ENCODE results near the gene MRPL23.

Gene MRPL23

DNA sequence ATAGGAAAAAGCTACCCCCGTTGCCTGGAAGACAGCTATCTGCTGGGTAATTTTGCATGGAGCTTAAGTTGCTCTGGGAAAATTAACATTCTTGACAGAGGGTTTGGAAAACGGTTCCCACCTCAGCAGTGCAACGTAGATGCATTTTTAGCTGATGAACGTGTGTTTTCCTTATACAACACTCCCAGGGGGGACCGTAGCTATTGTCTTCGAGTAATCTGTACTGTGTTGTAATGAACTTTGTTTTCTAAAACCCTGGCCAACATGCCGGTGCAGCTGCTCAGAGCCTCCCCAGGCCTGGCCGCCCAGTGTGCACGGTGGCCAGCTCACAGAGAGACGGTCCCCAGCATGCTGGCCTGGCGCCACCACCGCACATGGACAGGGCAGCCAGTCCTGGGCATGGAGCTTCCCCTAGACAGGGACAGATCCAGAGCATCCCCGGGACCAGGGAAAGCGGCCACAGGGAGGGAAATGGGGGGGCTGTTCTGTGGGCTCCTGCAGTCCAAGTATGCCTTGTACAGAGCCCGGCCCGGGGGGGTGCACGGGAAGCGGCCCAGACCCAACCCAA is 25.5 kb upstream of the MRPL23 start:
- no peak for DNase-seq

DNA sequence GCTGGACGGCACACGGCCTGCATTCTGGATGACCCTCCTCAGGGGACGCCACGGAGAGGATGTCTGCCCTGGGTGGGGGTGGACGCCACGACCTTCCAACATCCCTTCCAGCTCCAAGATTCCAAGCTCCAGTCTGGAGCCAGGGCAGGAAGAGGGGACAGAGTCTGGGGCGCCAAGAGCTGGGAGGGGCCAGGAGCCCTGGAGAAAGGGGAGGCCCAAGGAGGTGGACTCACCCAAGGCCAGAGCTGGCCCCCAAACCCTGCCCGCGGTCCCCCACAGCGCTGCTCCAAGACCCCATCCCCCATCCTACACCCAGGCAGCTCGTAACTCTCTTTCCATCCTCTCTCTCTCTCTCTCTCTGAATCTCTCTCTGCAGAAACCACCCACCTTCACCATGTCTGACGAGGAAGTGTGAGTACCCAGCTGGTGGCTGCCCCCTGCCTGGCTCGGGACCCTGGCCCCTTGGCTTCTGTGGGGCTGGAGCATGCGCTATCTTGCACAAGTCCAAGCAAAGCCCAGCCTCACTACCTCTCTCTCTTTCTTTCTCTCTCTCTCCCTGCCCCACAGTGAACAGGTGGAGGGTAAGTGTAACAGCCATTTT is 24.6 kb upstream of the MRPL23 start:
- no peak for DNase-seq

DNA sequence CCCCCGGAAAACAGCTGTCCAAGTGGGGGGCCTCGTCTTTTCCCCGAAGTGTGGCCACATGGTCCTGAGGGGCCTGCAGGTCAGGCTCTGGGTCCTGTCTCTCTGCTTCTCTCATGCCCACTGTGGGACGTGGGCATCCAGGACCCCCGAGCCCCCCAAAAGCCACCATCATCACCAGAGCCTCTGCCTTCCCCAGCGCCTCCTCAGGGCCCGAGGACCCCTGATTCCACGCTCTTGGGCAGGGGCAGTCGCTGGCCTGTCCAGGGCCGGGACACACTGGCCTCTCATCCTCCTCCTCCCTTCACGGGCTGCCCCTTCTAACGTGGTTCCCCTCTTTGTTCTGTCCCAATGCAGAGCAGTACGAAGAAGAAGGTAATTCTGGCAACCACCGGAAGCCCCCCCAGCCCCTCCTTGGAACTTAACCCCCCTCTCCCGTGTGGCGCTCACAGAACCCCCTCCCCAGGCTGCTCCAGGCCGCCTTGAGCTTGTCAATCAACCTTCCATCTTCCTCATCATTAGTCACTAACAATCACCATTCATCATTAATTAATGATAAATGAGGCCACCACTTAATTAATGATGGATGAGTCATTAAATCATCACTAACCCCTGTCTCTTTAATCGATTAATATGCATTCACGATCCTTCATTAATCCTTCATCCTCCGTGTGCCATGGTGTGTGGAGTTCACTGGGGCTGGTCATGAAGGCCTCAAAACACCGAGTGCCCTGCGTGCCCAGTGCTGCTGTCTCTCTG is 23.8 kb upstream of the MRPL23 start:
- DNase-seq = no peak

DNA sequence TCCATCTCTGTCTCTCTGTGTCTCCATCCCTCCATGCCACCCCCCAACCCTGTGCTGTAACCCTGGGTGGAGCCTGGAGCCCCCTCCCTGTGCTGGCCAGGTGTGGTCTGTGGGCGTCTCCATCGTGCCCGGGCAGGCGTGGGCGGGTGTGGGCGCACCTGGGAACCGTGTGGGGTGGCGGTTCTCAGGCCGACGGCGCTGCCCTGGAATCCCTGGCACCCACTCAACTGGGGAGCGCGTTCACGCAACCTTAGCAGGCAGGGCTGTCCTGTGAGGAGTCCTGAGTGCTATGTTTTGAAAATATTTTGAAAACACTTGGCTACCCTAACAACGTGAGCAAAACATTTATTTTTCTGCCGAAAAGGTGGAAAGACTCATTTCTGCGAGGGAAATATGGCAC is 23.0 kb upstream of the MRPL23 start:
- no peak for DNase-seq

DNA sequence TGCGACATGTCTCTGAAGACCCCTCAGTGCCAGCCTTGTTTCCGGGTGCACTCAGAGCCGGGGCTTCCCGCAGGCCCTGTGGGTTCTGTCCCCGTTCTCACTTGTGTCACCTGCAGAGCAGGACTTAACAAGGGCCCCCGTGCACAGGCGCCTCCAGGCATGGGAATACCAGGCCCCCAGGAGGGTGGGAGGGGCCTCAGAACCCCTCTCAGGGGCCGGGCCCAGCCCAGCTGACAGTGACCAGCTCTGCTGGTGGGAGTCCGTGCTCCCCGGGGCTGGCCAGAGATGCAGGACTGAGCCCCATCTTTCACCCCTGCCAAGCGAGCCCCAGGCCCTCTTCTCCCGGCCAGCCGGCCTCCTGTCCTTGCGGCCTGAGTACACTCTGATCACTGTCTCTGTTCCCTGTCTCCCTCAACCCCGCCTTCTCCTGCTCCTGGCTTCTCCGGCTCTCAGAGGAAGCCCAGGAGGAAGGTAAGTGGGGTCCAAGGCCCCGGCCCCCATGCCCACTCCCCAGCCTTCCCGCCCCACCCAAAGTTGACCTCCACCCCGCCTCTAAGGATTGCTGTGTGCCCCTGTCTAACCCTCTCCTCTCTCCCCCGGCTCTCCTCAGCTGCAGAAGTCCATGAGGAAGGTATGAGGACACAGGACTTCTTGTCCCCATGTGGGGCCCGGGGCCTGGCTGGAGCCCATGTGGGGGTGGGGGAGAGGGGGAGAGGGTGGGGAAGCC is 22.3 kb upstream of the MRPL23 start:
- no peak for DNase-seq

DNA sequence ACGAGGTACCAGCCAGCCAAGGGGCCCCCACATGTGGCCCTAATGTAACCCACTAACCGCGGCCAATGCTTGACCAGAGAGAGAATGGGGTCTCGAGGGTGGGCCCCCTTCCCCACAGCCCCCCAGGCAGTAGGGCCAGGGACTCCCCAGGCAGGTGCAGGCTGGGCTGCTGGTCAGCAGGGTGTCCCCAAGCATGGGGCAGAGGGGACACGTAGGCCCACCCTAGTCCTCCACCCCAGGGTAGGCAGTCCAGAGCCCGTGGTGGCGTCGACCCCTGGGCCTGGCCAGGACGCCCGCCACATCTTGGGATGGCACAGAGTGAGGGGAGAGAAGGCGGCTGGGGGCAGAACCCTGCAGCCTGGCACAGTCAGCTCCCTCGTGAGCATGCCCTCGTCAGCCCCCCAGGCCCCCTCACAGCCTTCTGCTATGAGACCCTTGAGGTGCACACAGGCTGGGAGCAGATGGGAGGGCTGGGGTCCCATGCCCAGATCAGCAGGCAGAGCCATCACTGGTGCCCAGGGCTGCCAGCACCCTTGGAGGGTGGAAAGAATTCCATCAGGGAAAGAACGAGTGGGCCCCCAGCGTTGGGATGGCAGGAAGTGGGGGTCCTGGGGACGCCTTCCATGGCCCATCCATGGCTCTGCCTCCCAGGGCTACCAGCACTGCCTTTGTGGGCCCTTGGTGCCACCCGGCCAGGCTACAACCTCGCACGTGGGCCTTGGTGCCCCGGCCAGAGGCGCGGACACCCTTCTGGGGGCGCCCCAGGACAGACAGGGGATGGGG is 21.6 kb upstream of the MRPL23 start:
- DNase-seq = no peak

DNA sequence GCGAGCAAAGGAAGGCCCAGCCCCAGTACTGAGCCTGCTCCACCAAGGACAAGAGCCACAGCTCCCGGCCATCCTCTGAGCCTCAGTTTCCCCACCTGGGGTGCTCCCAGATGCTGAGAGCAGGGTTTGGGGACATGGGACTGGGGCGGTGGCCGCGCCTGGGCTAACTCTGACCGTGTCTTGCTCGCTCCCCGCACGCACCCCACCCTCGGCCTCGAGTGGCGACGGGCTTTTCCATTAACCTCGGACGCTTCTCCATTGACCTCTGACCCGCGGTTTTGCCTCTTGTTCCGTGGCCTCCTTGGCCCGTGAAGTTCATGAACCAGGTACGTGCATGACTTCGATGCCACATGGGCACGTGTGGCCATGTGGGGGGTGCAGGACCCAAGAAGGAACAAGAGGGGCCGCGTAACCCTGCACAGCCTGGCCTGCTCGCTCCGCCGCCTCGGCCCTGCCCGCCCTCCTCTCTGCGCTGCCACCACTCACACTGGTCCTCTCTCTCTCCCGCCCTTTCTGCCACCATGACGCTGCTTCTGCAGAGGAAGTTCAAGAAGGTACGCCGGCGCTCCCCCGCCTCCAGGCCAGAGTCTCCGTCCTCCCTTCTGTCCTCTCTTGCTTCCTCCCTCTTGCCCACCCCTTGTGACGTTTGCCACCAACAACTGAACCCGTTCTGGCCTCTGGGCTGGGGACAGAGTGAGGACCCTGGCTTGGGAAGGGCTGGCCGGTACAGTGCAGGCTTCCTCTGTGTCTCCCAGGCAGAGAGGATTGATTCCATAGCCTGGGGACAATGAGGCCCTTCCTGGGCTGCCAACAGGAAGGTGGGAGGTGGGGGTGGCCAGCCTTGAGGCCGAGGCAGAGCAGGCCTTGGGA is 20.7 kb upstream of the MRPL23 start:
- DNase-seq = no peak

DNA sequence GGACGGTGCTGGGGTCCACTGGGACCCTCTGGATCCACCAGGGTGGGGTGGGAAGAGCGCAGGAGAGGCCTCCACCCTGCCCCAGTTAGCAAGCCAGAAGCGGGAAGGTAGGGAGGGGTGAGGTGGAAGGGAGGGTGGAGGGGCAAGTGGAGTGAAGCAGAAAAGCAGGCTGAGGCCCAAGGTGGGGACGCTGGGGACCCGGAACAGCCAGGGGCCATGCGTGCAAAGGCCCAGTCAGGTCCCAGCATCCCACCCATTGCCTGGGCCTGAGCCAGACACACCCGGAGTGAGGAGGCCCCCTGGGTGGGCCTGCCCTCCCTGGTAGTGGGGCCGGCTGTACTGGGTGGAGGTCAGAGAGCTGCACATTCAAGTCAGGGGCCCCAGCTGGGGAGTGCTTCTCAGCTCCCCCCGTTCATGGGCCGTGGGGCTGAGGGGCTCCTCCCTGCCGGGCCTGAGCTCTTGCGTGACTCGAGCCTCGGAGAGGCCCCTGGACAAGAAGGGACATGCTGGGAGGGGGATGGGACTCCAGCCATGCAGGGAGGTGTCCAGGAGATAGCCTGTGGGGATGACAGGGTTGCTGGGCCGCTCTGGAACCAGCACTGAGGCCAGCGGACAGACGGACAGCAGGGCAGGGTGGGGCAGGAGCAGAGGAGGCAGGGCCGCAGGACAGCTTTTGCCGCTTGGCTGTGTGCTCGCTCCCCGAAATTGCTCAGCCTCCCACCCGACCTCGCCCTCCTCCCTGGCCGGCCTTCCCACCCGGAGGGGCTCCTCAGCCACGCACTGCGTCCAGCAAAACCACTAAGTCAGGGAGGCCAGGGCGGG is 19.9 kb upstream of the MRPL23 start:
- DNase-seq = no peak

DNA sequence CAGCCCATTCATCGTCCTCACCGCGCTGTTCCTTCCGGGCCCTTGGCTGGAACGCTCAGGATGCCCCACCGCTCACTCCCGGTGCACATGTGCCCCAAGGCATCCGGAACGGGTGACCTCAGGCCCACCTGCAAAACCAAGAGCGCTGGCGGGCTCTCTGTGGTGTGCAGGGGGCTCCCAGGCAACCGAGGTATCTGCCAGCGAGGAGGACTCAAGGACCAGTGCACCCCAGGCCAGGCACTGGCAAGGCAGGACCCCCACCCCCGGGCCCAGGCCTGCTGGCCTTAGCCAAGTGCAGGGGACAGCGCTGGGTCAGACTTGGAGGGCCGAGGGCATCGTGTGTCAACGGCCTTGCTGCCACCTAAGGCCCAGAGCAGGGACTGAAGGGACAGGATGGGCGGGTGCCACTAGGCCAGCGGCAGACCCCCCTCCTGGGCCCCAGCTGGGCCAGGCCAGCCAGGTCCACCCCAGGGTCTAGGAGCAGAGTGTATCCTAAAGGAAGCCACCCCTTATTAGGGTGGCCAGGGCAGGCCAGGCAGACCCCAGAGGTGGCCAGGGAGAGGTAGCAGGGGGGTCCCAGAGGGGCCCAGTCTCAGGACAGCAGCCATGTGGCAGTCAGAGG is 19.2 kb upstream of the MRPL23 start:
- DNase-seq = no peak

DNA sequence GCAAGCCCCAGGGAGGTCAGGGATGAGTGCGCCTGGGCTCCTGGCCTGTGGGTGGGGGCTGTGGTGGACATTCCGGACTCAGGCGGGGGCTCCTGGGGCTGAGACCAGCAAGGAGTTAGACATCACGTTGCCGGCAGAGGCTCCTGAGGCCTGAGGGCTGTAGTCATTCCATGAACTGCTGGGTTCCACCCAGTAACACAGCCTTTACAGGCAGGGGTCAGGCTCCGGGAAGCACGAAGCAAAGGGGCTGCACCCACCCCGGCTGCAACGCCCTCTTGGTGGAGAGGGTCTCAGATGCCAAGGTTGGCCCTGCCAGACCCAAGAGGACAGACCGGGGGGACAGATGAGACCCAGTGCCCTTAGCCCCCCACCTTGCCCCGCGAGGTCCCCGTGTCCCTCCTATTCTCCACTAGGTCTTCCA is 18.7 kb upstream of the MRPL23 start:
- no peak for DNase-seq

DNA sequence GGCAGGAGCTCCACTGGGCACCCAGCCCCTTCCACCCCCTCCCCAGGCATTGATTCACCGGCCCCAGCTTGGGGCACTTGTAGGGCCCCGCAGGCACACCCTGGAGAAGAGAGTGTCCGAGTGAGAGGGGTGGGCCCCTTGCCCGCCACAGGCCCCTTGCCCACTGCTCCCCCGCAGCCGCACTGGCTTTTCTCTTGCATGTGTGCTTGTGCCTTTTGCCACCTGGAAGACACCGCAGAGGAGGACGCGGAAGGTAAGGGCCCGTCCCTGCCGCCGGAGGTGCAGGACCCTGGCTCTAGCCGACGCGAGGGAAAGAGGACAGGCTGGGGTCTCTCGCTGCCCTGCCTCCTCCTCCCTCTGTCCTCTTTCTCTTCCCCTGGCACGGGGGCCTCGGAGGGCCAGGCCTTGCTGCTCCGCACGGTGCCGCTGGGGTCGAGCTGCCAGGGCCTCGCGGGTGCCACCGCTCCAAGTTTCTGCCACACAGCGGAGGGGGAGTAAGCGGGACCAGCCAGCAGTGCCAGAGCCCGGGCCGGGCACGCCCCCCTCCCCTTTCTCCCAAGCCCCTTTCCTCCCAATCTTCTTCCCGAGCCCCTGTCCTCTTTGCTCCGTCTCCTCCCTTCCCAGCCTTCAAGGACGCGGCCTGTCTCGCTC is 18.1 kb upstream of the MRPL23 start:
- no peak for DNase-seq

DNA sequence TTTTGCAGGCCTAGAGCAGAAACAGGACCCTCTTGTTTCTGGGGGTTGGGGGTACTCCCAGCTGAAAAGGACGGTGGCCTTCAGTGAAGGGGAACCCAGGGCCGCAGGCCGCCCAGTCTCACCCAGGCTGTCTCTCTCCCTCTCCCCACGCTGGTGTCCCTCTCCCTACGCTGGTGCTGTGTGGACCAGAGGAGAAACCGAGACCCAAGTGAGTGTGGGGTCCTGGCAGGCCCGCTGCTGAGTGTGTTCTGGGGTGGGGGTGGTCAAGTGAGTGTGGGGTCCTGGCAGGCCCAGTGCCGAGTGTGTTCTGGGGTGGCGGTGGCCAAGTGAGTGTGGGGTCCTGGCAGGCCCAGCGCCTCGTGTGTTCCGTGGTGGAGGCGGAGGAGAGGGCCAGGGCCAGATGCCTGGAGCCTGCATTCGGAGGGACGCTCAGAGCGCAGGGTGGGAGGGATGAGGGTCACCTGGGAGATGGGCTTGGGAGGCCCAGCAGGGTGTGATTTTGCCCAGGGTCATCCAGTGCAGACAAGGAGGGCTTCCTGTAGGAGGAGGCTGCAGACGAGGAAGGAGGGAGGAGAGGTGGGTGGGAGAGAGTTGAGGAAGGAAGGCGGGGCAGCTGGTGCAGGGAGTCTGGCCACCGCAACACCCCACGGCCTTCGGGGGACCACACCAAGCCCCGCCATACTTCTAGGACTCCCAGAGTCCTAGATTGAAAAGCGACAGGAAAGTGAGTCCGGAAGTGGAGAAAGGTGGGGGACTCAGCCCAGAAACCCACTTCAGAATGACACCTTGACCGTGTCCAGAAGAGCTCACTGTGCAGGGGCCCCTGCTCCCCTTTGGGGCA is 17.3 kb upstream of the MRPL23 start:
- DNase-seq = no peak

DNA sequence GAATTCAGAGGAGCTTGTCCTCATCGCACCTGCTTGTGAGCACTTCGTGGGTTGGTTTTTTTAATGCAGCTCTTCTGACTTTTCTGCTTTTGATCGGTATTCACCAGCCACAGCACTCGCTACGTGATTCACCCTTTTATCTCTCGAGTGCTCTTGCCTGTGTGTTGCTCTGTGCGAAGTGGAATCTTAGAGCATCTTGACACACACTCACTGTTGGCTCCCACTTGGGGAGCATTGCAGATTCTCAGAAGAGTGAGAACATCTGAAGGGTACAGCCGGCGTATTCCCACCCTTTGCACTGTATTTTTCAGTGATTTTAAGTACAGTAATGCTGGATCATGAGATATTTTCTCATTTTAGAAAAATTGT is 16.7 kb upstream of the MRPL23 start:
- no peak for DNase-seq

DNA sequence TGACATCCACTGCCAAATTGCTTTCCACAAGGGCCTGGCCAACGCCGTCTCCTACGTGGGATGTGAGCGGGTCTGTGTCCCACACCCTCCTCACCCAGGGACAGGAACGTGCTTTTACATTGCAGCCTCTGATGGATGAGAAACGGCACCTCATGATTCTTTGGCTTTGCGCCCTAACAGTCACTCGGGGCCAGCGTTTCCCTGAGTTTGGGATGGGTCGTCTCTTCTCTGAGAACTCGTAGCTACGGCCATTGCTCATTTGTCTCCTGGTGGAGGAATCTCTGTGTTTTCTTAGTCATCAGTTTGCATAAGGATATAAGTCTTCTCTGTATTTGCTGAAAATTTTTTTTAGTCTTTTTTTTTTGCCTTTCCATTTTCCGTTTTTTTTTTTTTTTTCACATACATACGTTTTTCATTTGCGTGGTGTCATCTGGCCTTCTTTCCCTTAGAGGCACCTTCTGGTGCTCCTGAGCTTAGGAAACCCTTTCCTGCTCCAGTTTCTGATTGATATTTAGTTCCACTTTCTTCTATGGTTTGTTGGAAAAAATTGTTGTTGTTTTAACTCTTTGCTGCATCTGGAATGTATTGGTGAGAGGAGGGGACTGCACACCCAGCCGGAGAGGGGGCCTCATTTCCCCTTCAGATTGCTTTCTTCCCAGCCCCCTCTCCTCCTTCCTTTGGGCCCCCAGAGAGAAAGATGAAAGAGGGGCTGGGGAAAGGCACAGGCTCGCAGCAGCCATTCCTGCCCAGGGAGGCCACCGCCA is 15.6 kb upstream of the MRPL23 start:
- no peak for DNase-seq

DNA sequence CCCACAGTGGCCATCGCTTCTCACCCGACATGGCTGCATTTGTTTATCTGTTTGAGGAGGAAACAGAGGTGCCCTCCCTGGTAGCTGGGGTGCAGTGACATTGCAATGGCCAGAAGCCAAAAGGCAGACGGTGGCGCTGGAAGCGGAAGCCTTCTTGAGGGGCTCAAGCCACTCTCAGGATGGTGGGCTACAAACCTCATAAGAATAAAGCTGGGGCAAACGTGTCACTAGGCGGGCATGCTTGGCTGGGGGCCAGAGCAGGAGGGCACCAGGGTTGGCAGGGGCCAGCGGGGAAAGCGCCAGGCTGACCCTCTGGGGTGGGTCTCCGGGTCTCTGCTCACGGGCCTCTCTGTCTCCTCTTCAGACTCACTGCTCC is 15.0 kb upstream of the MRPL23 start:
- no peak for DNase-seq

DNA sequence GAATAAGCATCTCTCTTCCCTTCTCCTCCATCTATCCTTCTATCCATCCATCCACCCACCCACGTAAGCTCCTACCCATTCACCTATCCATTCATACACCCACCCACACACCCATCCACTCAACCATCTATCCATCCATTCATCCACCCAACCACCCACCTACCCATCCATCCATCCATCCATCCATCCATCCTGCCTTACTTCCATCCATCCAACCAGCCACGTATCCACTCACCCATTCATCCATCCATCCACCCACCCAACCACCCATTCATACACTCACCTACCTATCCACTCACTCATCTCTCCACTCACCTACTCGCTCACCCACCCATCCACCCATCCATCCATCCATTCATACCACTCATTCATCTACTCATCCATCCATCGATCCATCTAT is 14.5 kb upstream of the MRPL23 start:
- DNase-seq = no peak

DNA sequence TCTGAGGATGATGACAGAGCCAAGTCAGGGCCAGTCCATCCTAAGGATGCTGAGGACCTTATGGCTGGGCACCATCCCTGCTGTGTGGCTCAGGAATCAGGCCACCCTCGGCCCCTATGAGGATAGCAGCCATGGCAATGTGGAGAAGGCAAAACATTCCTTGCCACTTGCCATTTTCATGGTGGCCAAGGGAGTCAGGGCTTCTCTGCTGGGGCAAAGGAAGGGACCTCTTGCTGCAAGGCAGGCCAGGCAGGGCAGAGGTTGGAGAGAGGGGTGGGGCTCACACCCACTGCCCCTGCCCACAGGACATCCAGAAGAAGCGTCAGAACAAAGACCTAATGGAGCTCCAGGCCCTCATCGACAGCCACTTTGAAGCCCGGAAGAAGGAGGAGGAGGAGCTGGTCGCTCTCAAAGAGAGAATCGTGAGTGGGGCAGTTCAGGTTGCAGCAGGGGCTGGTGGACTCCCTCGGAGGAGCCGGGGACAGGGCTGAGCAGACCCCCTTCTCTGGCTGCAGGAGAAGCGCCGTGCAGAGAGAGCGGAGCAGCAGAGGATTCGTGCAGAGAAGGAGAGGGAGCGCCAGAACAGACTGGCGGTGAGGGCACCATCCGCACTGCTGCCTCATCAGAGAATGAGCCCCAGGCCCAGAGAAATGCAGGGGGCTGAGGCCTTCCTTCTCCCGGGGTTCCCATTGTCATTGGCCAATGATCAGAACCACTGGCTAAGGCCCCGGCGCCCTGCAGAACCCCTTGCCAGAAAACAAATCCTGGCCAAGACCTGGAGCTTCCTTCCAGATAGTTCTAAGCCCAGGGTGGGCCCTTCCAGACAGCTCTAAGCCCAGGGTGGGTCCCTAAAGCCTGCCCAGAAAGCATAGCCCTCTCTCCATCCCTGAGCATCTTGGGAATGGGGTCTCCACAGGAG is 13.5 kb upstream of the MRPL23 start:
- no peak for DNase-seq

Measured in SHP77 (cell line).